ENCODE measurements around the gene EEF1A2.

EEF1A2 gene

GRCh38 chr20:63498960-63499337 is at the start of gene EEF1A2:
Gene EEF1A2, minus strand, starts transcription at chr20:63499083. Its CDS starts 1,320 bp downstream, at chr20:63497763.
- DNase-seq = no peak

- DNase-seq = no peak
These were observed 49.7 kb upstream of the EEF1A2 start for GRCh38 chr20:63548542-63548941.

GRCh38 chr20:63547725-63548480 is 49.0 kb upstream of the EEF1A2 start, which contains the start of gene SRMS:
Gene SRMS, minus strand, starts transcription at chr20:63547749. Its CDS starts 286 bp downstream, at chr20:63547463.
- no peak for DNase-seq

- DNase-seq = no peak
These were observed 48.3 kb upstream of the EEF1A2 start for GRCh38 chr20:63546956-63547724.

- no peak for DNase-seq
These were observed 47.5 kb upstream of the EEF1A2 start for GRCh38 chr20:63546256-63546955.

GRCh38 chr20:63545814-63546213 is 46.9 kb upstream of the EEF1A2 start:
- no peak for DNase-seq

- DNase-seq = no peak
These were observed 46.2 kb upstream of the EEF1A2 start for GRCh38 chr20:63544958-63545516.

GRCh38 chr20:63544241-63544957 is 45.5 kb upstream of the EEF1A2 start:
- DNase-seq = no peak

GRCh38 chr20:63543733-63544132 is 44.9 kb upstream of the EEF1A2 start:
- no peak for DNase-seq

GRCh38 chr20:63543131-63543530 is 44.2 kb upstream of the EEF1A2 start:
- no peak for DNase-seq

- DNase-seq = no peak
These were observed 43.8 kb upstream of the EEF1A2 start for GRCh38 chr20:63542696-63543095.

GRCh38 chr20:63542031-63542559 is 43.2 kb upstream of the EEF1A2 start:
- no peak for DNase-seq

GRCh38 chr20:63541371-63541770 is 42.5 kb upstream of the EEF1A2 start:
- DNase-seq = no peak

- no peak for DNase-seq
These were observed 41.7 kb upstream of the EEF1A2 start for GRCh38 chr20:63540417-63541186.

- no peak for DNase-seq
These were observed 40.8 kb upstream of the EEF1A2 start for GRCh38 chr20:63539441-63540370.

- no peak for DNase-seq
These were observed 40.2 kb upstream of the EEF1A2 start for GRCh38 chr20:63539092-63539430.

- DNase-seq = no peak
These were observed 39.6 kb upstream of the EEF1A2 start for GRCh38 chr20:63538204-63539091.

GRCh38 chr20:63537525-63538203 is 38.8 kb upstream of the EEF1A2 start:
- DNase-seq = peak; percentile 84

All from KG1 (cell line).